ENCODE data around the gene SIK2. TPM values are rescaled to one million over a fixed set of nuclear protein-coding genes. Genes with fewer than 3 reads are reported as not detected.
"Not testable (repeated sequence)": the region's sequence is repeated elsewhere in the genome, so short reads cannot be mapped to it uniquely, and the experiment has no call there.

The SIK2 gene
- total RNA-seq, 4 donors from 2014 or later = 20.7 to 35.0 (median 26.8) TPM

DNA sequence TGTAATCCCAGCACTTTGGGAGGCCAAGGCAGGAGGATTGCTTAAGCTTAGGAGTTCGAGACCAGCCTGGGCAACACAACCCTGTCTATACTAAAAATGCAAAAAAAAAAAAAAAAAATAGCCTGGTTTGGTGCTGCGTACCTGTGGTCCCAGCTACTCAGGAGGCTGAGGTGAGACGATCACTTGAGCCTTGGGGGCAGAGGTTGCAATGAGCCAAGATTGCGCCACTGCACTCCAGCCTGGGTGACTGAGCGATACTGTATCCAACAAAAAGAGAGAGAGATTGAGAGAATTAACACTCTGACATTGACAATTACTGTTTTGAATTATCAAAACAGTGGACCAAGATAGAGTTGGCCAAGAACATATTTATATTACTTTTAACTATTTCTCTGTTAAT is 53.7 kb downstream of the SIK2 start:
- TF ChIP-seq CTCF (IDR thresholded peaks at IDR 0.05) = no peak
- TF ChIP-seq POLR2A (IDR thresholded peaks at IDR 0.05) = no peak
- intact Hi-C loops (cut with DNase I) = no loop called here

GRCh38 chr11:111657905-111658304 is 55.7 kb downstream of the SIK2 start:
- 90 to 99% methylated on average over 8 of the region's 8 CpGs for WGBS, 2 donors
- H3K4me3 ChIP-seq (replicated peaks in 1 of 3); H3K27ac ChIP-seq; H3K36me3 ChIP-seq; DNase-seq; H3K9me3 ChIP-seq; H3K27me3 ChIP-seq; intact Hi-C loops (cut with DNase I): not testable (repeated sequence)
- peaks cover 8 to 12% of the 10 kb centered on the region in 2 donors for H3K4me1 ChIP-seq

More for the DNA sequence above, 53.7 kb downstream of the SIK2 start:
- DNase-seq = peak in 1 of 2 donors; percentile 5
- Histone ChIP-seq H3K4me3 (replicated peaks in 1 of 3) (no peak overlapping the region), H3K27me3 (no peaks in the 10 kb centered on the region), H3K27ac (no peak overlapping the region), H3K4me1 (peaks cover 8 to 12% of the 10 kb centered on the region in 2 donors), H3K9me3 (no peaks in the 10 kb centered on the region), H3K36me3 (no peaks in the 10 kb centered on the region)
- 93% methylated on average over 5 of the region's 5 CpGs for WGBS, 2 donors

GRCh38 chr11:111658493-111658892 is 56.2 kb downstream of the SIK2 start:
- H3K27me3 ChIP-seq; H3K9me3 ChIP-seq; H3K4me3 ChIP-seq (replicated peaks in 1 of 3); intact Hi-C loops (cut with DNase I); H3K27ac ChIP-seq; H3K36me3 ChIP-seq: not testable (repeated sequence)
- 32 to 41% methylated on average over 3 of the region's 3 CpGs for WGBS, 2 donors
- peaks cover 11 to 16% of the 10 kb centered on the region in 2 donors for H3K4me1 ChIP-seq
- peak; percentile 61 to 65 for DNase-seq

DNA sequence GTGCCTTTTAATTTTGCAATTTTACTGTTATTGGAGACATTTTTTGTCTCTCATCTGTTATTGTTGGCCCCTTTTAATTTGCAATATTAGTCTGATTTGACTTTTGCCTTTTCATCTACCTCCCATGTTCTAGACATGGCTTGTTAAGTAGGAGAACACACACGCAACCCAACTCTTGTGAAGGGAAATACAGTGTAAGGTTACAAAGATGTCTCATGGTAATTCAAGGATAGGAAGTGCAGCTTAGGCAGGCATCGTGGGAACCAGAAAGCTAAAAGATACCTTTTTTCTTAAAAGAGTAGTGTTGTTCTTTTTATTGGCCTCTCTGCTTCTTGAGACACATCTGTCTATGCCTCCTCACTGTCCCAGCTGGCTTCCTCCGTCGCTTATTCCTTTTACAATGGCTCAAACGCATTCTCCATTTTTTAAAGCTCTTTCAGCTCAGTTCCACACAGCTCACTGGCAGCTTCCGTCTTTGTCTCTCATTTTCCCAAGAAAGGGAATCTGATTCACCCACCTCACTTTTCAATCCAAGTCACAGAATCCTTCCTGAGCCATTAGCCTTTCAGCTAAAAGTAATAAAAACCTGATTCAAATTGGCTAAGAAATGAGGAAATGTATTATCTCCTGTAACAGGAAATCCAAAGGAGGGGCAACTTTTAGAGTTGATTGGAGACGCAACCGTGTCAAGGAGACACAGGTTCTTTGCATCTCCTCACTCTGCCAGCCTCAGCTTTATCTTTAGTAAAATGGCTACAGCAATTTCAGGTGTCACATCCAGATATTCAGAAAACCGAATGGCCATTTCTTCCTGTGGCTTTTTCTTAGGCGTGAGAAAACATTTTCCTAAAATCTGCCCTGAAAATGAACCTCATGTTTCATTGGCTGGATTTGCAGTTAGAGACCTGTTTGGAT is 57.2 kb downstream of the SIK2 start:
- TF ChIP-seq POLR2A (IDR thresholded peaks at IDR 0.05) = no peak
- TF ChIP-seq CTCF (IDR thresholded peaks at IDR 0.05) = no peak
- DNase-seq = no peak
- 79 to 86% methylated on average over 10 of the region's 10 CpGs for WGBS, 2 donors
- intact Hi-C loops (cut with DNase I) = no loop called here
- H3K36me3 ChIP-seq = no peaks in the 10 kb centered on the region
- no peak overlapping the region for H3K27ac ChIP-seq
- no peak overlapping the region for H3K4me3 ChIP-seq (replicated peaks in 1 of 3)
- H3K27me3 ChIP-seq = no peaks in the 10 kb centered on the region
- no peaks in the 10 kb centered on the region for H3K9me3 ChIP-seq
- peaks cover 17 to 23% of the 10 kb centered on the region in 2 donors for H3K4me1 ChIP-seq

DNA sequence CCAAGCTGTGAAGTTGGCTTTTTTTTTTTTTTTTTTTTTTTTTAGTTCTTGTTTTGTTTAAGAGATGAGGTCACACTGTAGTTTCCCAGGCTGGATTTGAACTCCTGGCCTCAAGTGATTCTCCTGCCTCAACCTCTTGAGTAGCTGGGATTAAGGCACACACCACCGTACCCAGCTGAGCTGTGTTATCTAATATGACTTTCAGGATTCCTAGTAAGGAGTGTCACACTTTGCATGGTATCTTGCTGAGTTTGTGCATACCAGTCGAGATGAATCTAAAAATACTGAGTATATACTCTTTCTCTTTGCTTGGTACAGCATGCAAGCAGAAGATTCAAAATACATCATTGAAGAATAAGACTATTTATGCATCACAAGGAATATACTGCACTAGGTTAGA is 58.6 kb downstream of the SIK2 start:
- intact Hi-C loops (cut with DNase I) = no loop called here
- H3K36me3 ChIP-seq = no peaks in the 10 kb centered on the region
- TF ChIP-seq CTCF (IDR thresholded peaks at IDR 0.05) (no peak), POLR2A (IDR thresholded peaks at IDR 0.05) (no peak)
- no peak overlapping the region for H3K4me3 ChIP-seq (replicated peaks in 1 of 3)
- no peak for DNase-seq
- H3K27ac ChIP-seq = no peak overlapping the region
- no peaks in the 10 kb centered on the region for H3K9me3 ChIP-seq
- 94 to 98% methylated on average over 2 of the region's 2 CpGs for WGBS, 2 donors
- H3K27me3 ChIP-seq = no peaks in the 10 kb centered on the region
- peaks cover 13 to 18% of the 10 kb centered on the region in 2 donors for H3K4me1 ChIP-seq

- no peak overlapping the region for H3K4me3 ChIP-seq (replicated peaks in 1 of 3)
- peak; percentile 66 to 75 for DNase-seq
- H3K27ac ChIP-seq = no peak overlapping the region
- no peaks in the 10 kb centered on the region for H3K9me3 ChIP-seq
- H3K4me1 ChIP-seq = peaks cover 9 to 14% of the 10 kb centered on the region in 2 donors
- H3K27me3 ChIP-seq = no peaks in the 10 kb centered on the region
- H3K36me3 ChIP-seq = no peaks in the 10 kb centered on the region
- no peak for TF ChIP-seq POLR2A (IDR thresholded peaks at IDR 0.05)
- TF ChIP-seq CTCF (IDR thresholded peaks at IDR 0.05) = no peak
- intact Hi-C loops (cut with DNase I) = no loop called here
Observed at GRCh38 chr11:111663820-111664219, 61.6 kb downstream of the SIK2 start.

Measured in thyroid gland (tissue), 4 donors.